Omental fat pad (tissue), 4 donors: Measurements from ENCODE around the gene PIP4K2A. TPM values are rescaled to one million over a fixed set of nuclear protein-coding genes. Genes with fewer than 3 reads are reported as not detected.

Experiments
- ATAC-seq: fragments of 150-250 bp; one replicate; pipeline ENCODE4 v1.9.1; 2016; ENCODE audit warnings: mild to moderate bottlenecking, moderate library complexity; ENCODE audit not compliant: low FRiP score
- DNase-seq: peaks from one replicate; pipeline ENCODE4 v3.0.0-alpha.2; 2019; ENCODE audit warnings: low spot score
- total RNA-seq, 4 donors: library from RNA; depleted of rRNA; stranded (reverse); fragments of >200 nt; gene quantifications; one replicate each; pipeline ENCODE4 v1.1.0, GENCODE V29; 2016
- TF ChIP-seq, protein P1 (sequence below), 3 donors: fragments of 450-650 bp; IDR thresholded peaks; one replicate each; pipeline ENCODE4 v1.5.1; 2016 to 2017; ENCODE audit warnings: antibody characterized with exemption in 3 of 3, mild to moderate bottlenecking in 3 of 3, moderate library complexity in 2 of 3

Gene PIP4K2A
- total RNA-seq, 4 donors from 2014 or later: 16.2 to 32.5 (median 30.4) TPM

DNA sequence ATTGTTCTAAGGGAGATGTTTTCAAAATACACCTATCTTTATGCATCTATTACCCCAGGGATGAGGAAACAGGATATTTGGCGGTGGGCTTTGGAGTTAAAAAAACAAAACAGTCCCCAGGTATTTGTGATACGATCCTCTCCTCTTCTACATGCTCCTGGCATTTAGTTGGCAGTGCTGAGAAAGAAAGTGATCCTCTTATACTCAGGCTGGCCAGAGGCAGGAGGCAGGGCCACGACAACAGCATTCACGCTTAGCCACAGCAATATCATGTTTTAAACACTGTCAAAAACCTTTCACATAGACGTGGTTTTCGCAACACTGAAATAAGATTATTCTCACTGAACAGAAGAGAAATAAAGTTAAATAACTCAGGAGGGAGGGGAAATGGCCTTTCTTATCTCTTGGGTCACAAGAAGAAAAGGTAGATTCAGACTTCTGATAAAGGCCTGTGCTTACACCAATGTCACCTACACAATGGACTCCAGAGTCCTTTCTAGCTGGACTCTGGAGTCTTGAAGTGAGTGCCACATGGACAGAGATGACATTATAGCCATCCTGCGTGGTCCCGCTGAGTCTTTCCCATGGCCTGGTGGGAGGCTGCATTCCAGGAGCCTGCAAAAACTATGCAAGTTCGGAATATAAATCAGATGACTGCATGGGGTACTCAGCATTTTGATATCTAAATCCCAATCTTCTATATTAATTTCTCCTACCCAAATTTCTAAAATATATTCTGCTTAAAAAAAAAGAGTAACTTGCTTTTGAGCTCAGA is 88.7 kb downstream of the PIP4K2A start:
- TF ChIP-seq, protein P1, sequence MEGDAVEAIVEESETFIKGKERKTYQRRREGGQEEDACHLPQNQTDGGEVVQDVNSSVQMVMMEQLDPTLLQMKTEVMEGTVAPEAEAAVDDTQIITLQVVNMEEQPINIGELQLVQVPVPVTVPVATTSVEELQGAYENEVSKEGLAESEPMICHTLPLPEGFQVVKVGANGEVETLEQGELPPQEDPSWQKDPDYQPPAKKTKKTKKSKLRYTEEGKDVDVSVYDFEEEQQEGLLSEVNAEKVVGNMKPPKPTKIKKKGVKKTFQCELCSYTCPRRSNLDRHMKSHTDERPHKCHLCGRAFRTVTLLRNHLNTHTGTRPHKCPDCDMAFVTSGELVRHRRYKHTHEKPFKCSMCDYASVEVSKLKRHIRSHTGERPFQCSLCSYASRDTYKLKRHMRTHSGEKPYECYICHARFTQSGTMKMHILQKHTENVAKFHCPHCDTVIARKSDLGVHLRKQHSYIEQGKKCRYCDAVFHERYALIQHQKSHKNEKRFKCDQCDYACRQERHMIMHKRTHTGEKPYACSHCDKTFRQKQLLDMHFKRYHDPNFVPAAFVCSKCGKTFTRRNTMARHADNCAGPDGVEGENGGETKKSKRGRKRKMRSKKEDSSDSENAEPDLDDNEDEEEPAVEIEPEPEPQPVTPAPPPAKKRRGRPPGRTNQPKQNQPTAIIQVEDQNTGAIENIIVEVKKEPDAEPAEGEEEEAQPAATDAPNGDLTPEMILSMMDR (IDR thresholded peaks at IDR 0.05): no peak
- DNase-seq (no peak), ATAC-seq (no peak)

DNA sequence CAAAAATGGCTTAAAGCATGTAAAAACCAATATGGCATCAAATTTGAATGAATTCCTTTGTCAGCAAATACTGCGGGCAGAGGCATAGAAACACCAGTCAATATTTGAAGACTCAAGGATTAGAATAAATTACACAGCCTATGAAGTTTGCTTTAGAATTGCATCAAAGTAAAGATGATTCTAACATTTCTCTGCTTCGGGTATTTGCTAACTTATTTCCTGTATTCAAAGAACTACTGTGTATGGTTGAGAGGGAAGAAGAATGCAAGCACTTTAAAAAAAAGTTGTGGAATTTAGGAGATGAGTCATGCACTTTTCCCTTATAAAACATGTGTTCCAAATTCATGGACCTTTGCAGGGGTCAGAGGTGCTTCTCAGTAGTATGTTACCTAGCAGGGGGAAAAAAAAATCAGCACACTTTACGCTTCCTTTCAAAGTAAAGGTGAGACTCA is 90.1 kb downstream of the PIP4K2A start:
- ATAC-seq (peak; percentile 42), DNase-seq (no peak)
- TF ChIP-seq, protein P1 (IDR thresholded peaks at IDR 0.05): no peak

DNA sequence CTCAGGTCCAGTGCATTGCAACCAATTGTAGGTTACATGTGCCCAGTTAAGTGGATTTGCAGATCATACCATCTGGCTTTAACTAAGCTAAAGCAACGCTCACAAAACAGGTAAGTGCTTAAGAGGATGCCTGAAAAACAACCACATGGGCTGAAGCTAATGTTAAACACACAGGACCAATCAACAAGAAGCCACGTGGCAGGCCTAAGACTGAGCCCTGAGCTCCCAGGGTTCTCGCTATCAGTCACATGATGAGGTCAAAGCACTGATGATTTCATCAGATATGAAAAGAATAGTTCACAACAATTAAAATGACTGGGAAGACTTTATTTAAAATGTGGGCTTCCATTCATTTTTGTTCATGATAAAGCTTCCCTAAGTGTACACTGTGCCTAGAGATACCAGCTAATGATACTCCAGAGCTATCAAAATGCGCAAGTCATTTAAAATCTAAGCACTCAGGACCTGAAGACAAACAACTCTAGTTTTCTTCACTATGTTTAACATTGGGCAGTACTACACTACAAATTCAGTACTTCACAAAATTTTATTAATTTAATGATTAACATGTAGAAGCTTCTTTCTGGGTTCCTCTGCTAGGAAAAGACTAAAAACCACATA is 90.6 kb downstream of the PIP4K2A start:
- ATAC-seq (no peak), DNase-seq (no peak)
- TF ChIP-seq, protein P1 (IDR thresholded peaks at IDR 0.05): no peak

DNA sequence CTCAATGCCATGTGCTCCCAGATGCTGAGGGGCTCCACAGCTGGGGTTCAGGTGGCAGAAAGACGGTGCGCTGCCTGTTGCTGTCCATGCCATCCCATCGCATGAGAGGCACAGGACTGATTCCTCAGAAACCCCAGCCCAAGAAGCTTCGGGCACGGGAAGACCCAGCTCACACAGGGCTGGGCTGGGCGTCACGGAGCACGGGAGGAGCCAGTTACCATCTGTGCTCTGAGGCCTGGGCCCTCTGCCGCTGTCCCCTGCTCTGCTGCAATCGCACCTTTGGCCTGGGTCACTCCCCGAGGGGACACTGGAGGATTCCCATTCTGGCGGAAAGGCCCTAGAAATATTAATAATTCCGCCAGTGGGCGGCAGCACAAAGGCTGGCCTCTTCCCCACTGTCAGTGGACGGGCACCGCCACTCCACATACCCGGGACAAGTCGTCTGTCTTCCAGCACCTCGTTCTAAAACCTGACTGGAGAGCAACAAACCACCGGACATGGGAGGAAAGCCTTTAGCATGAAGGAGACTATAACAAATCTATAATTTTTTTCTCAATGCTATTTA is 92.1 kb downstream of the PIP4K2A start:
- ATAC-seq (no peak), DNase-seq (no peak)
- TF ChIP-seq, protein P1 (IDR thresholded peaks at IDR 0.05): no peak

DNA sequence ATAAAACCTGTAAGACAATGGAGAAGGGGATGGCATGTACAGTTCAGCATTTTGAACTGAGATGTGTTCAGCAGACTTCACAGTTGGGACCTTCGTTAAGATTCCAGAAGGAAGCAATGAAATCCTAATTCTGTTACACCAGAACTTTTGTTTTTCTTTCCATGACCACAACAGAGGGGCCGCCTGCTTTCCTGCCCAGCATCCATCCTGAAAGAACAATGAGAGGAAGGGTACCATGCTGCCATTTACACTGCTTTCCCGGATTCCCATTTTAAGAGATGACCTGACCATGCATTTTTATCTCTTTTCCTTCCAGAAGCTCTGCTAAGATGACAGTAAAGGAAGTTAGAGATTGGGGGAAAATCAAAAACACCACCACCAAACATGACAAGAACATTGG is 92.7 kb downstream of the PIP4K2A start:
- ATAC-seq (no peak), DNase-seq (no peak)
- TF ChIP-seq, protein P1 (IDR thresholded peaks at IDR 0.05): no peak

DNA sequence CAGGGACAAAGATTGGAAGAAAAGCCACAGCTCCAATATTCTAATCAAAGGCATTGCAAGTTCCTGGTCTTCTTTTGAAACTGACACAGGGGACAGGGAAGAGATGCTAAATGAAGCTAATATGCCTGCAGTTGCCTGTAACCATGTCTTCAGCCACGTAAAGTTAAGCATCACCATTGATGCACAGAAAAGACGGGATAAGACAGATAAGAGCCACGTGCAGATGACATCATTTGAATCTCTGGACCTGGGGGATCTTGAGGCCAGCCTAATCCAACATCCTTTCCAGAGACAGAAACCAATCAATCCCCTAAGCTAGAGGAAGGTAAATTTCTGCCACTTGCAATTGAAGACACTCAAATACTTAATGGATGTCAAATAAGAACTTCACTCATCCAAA is 93.4 kb downstream of the PIP4K2A start:
- TF ChIP-seq, protein P1 (IDR thresholded peaks at IDR 0.05): no peak
- DNase-seq: no peak
- ATAC-seq: no peak
